HEK293 (cell line): ENCODE measurements around the gene STRN4.
A peak's percentile ranks its signal among the peaks of the same experiment; 100 is the strongest.

ENCODE experiments used
- BCL11B ChIP-seq: fragments of 450-650 bp; formaldehyde crosslinking; IDR thresholded peaks from 2 replicates; pipeline ENCODE4 v1.5.1; 2016; ENCODE audit warnings: low read depth, missing biosample characterization, missing genetic modification characterization
- EGR2 ChIP-seq: fragments of 450-650 bp; formaldehyde crosslinking; IDR thresholded peaks from 2 replicates; pipeline ENCODE4 v1.5.1; 2016; ENCODE audit warnings: low read depth, missing biosample characterization, missing genetic modification characterization
- GLI4 ChIP-seq: fragments of 450-650 bp; formaldehyde crosslinking; IDR thresholded peaks from 2 replicates; pipeline ENCODE4 v1.5.1; 2016; ENCODE audit warnings: missing biosample characterization, missing genetic modification characterization
- KLF1 ChIP-seq: fragments of 450-650 bp; formaldehyde crosslinking; IDR thresholded peaks from 2 replicates; pipeline ENCODE4 v1.5.1; 2016; ENCODE audit warnings: missing biosample characterization, missing genetic modification characterization
- KLF17 ChIP-seq: fragments of 450-650 bp; formaldehyde crosslinking; IDR thresholded peaks from 2 replicates; pipeline ENCODE4 v1.5.1; 2016; ENCODE audit warnings: missing biosample characterization, missing genetic modification characterization
- MYNN ChIP-seq: fragments of 450-650 bp; formaldehyde crosslinking; IDR thresholded peaks from 2 replicates; pipeline ENCODE4 v1.5.1; 2016; ENCODE audit warnings: missing biosample characterization, missing genetic modification characterization, borderline replicate concordance
- PRDM1 ChIP-seq: fragments of 450-650 bp; formaldehyde crosslinking; IDR thresholded peaks from 2 replicates; pipeline ENCODE4; 2016; ENCODE audit warnings: missing biosample characterization, missing genetic modification characterization
- PRDM10 ChIP-seq: fragments of 450-650 bp; formaldehyde crosslinking; IDR thresholded peaks from 2 replicates; pipeline ENCODE4 v1.5.1; 2016; ENCODE audit warnings: missing biosample characterization, missing genetic modification characterization
- SP2 ChIP-seq: fragments of 450-650 bp; formaldehyde crosslinking; IDR thresholded peaks from 2 replicates; pipeline ENCODE4 v1.5.1; 2016; ENCODE audit warnings: missing biosample characterization, missing genetic modification characterization
- ZBTB20 ChIP-seq: fragments of 450-650 bp; formaldehyde crosslinking; IDR thresholded peaks from 2 replicates; pipeline ENCODE4 v1.5.1; 2016; ENCODE audit warnings: missing biosample characterization, missing genetic modification characterization
- ZBTB8A ChIP-seq: fragments of 450-650 bp; formaldehyde crosslinking; IDR thresholded peaks from 2 replicates; pipeline ENCODE4 v1.5.1; 2016; ENCODE audit warnings: missing biosample characterization, missing genetic modification characterization
- ZFP3 ChIP-seq: fragments of 450-650 bp; formaldehyde crosslinking; IDR thresholded peaks from 2 replicates; pipeline ENCODE4 v1.5.1; 2016; ENCODE audit warnings: low read depth, missing biosample characterization, missing genetic modification characterization
- ZFP37 ChIP-seq: fragments of 450-650 bp; formaldehyde crosslinking; IDR thresholded peaks from 2 replicates; pipeline ENCODE4 v1.5.1; 2016; ENCODE audit warnings: missing biosample characterization, missing genetic modification characterization
- ZFP69B ChIP-seq: fragments of 450-650 bp; formaldehyde crosslinking; IDR thresholded peaks from 2 replicates; pipeline ENCODE4 v1.5.1; 2016; ENCODE audit warnings: missing biosample characterization, missing genetic modification characterization
- ZNF132 ChIP-seq: fragments of 450-650 bp; formaldehyde crosslinking; IDR thresholded peaks from 2 replicates; pipeline ENCODE4 v1.5.1; 2017; ENCODE audit warnings: missing biosample characterization, missing genetic modification characterization, borderline replicate concordance
- ZNF223 ChIP-seq: fragments of 450-650 bp; formaldehyde crosslinking; IDR thresholded peaks from 2 replicates; pipeline ENCODE4 v1.5.1; 2016; ENCODE audit warnings: missing biosample characterization, missing genetic modification characterization
- ZNF324 ChIP-seq: fragments of 450-650 bp; formaldehyde crosslinking; IDR thresholded peaks from 2 replicates; pipeline ENCODE4 v1.5.1; 2016; ENCODE audit warnings: missing biosample characterization, missing genetic modification characterization
- ZNF335 ChIP-seq: fragments of 450-650 bp; formaldehyde crosslinking; conservative IDR thresholded peaks from 2 replicates; pipeline ENCODE4 v1.5.1; 2016; ENCODE audit warnings: missing biosample characterization, missing genetic modification characterization
- ZNF391 ChIP-seq: fragments of 450-650 bp; formaldehyde crosslinking; IDR thresholded peaks from 2 replicates; pipeline ENCODE4 v1.5.1; 2016; ENCODE audit warnings: low read depth, missing biosample characterization, missing genetic modification characterization, borderline replicate concordance
- ZNF423 ChIP-seq: fragments of 450-650 bp; formaldehyde crosslinking; IDR thresholded peaks from 2 replicates; pipeline ENCODE4 v1.5.1; 2016; ENCODE audit warnings: missing biosample characterization, missing genetic modification characterization
- ZNF449 ChIP-seq: fragments of 450-650 bp; formaldehyde crosslinking; IDR thresholded peaks from 2 replicates; pipeline ENCODE4 v1.5.1; 2017; ENCODE audit warnings: missing biosample characterization, mild to moderate bottlenecking, missing genetic modification characterization, moderate library complexity
- ZNF48 ChIP-seq: fragments of 450-650 bp; formaldehyde crosslinking; IDR thresholded peaks from 2 replicates; pipeline ENCODE4 v1.5.1; 2016; ENCODE audit warnings: missing biosample characterization, missing genetic modification characterization
- ZNF558 ChIP-seq: fragments of 450-650 bp; formaldehyde crosslinking; IDR thresholded peaks from 2 replicates; pipeline ENCODE4 v1.5.1; 2016; ENCODE audit warnings: missing biosample characterization, missing genetic modification characterization
- ZNF624 ChIP-seq: fragments of 450-650 bp; formaldehyde crosslinking; IDR thresholded peaks from 2 replicates; pipeline ENCODE4 v1.5.1; 2017; ENCODE audit warnings: missing biosample characterization, missing genetic modification characterization
- TF ChIP-seq, protein P1 (sequence below): fragments of 450-650 bp; formaldehyde crosslinking; IDR thresholded peaks from 2 replicates; pipeline ENCODE4 v1.5.1; 2016; ENCODE audit warnings: missing biosample characterization, missing genetic modification characterization, borderline replicate concordance
- TF ChIP-seq, protein P2 (sequence below): fragments of 450-650 bp; formaldehyde crosslinking; IDR thresholded peaks from 2 replicates; pipeline ENCODE4 v1.5.1; 2016; ENCODE audit warnings: missing biosample characterization, missing genetic modification characterization

The STRN4 gene

GRCh38 chr19:46717034-46717715, 29.1 kb downstream of the STRN4 start, which contains the start of gene PRKD2 (continued):
- TF ChIP-seq MYNN (tag by site-specific recombination) (no peak), PRDM10 (tag by site-specific recombination) (0 out of 2 replicates have a peak, but pooled peaks have one; percentile 4), ZNF449 (no peak), ZFP3 (tag by site-specific recombination) (no peak), KLF1 (peak; percentile 28), BCL11B (tag by site-specific recombination) (peak; percentile 46; the same call in 1 of the 2 replicates), PRDM1 (tag by site-specific recombination) (peak; percentile 58), ZBTB8A (tag by site-specific recombination) (peak; percentile 86), ZNF324 (tag by site-specific recombination) (no peak), ZNF558 (tag by site-specific recombination) (no peak), EGR2 (peak; percentile 58; the same call in 1 of the 2 replicates), KLF17 (tag by site-specific recombination) (no peak; the same call in 1 of the 2 replicates), ZNF423 (tag by site-specific recombination) (no peak), GLI4 (no peak), ZFP69B (tag by site-specific recombination) (peak; percentile 95), ZBTB20 (tag by site-specific recombination) (peak; percentile 57; the same call in 1 of the 2 replicates), ZNF223 (tag by site-specific recombination) (no peak), ZNF335 (peak; percentile 94), ZNF132 (no peak), ZFP37 (tag by site-specific recombination) (0 out of 2 replicates have a peak, but pooled peaks have one; percentile 17), ZNF391 (tag by site-specific recombination) (no peak), ZNF48 (tag by site-specific recombination) (no peak), SP2 (tag by site-specific recombination) (peak; percentile 81), ZNF624 (tag by site-specific recombination) (no peak)
- TF ChIP-seq, protein P1, sequence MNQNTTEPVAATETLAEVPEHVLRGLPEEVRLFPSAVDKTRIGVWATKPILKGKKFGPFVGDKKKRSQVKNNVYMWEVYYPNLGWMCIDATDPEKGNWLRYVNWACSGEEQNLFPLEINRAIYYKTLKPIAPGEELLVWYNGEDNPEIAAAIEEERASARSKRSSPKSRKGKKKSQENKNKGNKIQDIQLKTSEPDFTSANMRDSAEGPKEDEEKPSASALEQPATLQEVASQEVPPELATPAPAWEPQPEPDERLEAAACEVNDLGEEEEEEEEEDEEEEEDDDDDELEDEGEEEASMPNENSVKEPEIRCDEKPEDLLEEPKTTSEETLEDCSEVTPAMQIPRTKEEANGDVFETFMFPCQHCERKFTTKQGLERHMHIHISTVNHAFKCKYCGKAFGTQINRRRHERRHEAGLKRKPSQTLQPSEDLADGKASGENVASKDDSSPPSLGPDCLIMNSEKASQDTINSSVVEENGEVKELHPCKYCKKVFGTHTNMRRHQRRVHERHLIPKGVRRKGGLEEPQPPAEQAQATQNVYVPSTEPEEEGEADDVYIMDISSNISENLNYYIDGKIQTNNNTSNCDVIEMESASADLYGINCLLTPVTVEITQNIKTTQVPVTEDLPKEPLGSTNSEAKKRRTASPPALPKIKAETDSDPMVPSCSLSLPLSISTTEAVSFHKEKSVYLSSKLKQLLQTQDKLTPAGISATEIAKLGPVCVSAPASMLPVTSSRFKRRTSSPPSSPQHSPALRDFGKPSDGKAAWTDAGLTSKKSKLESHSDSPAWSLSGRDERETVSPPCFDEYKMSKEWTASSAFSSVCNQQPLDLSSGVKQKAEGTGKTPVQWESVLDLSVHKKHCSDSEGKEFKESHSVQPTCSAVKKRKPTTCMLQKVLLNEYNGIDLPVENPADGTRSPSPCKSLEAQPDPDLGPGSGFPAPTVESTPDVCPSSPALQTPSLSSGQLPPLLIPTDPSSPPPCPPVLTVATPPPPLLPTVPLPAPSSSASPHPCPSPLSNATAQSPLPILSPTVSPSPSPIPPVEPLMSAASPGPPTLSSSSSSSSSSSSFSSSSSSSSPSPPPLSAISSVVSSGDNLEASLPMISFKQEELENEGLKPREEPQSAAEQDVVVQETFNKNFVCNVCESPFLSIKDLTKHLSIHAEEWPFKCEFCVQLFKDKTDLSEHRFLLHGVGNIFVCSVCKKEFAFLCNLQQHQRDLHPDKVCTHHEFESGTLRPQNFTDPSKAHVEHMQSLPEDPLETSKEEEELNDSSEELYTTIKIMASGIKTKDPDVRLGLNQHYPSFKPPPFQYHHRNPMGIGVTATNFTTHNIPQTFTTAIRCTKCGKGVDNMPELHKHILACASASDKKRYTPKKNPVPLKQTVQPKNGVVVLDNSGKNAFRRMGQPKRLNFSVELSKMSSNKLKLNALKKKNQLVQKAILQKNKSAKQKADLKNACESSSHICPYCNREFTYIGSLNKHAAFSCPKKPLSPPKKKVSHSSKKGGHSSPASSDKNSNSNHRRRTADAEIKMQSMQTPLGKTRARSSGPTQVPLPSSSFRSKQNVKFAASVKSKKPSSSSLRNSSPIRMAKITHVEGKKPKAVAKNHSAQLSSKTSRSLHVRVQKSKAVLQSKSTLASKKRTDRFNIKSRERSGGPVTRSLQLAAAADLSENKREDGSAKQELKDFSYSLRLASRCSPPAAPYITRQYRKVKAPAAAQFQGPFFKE (tag by site-specific recombination) = no peak
- TF ChIP-seq, protein P2, sequence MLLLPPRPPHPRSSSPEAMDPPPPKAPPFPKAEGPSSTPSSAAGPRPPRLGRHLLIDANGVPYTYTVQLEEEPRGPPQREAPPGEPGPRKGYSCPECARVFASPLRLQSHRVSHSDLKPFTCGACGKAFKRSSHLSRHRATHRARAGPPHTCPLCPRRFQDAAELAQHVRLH (tag by site-specific recombination) = peak; percentile 72
